ENCODE data around the gene RAD51B.

Gene RAD51B

GRCh38 chr14:68772761-68773381 lies 953.3 kb downstream of the RAD51B start:
- no peak for DNase-seq (ENCODE audit: low read depth)

GRCh38 chr14:68774771-68775613 lies 955.4 kb downstream of the RAD51B start:
- DNase-seq (ENCODE audit: low read depth) = no peak

DNA sequence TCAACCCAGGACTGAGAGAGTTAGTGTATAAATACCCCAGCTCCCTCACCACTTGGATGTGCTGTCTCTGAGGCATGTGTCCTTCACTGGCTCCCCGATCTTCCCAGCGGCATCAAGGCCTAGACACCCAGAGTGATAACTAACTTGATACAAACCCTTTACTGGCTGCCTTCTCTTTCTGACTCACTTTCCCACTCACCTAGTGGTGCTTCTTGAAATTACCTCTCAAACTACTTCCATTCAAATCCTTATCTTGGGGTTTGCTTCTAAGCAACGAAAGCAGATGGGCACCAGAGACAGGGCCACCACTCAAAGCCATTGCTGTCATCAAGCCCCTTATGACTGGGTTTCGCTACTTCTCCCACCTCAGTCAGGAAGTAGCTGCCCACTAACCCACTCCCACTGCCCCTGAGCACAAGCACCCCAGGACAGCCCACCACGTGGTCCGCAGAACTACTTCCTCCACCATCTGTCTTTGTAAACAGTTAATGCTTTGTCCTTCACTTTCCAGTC lies 956.1 kb downstream of the RAD51B start:
- DNase-seq (ENCODE audit: low read depth) = no peak

DNA sequence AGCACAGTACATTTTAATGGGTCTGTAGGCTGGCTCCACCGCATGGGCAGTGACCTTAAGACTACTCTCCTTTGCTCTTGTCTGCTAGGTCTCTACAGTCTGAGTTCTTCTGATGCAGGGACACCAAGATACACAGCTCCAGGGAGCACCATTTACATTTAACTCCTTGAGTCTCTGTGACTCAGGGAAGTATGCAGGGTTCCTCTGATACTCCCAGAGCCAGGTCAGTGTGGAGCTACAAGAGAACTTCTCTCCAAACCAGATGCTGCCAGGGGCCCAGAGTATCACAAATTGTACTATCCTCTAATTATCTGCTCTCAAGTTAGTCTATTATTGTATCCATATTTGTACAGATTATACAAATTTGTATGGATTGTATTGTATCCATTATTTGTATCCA lies 958.1 kb downstream of the RAD51B start:
- DNase-seq (ENCODE audit: low read depth) = no peak

Measured in HS-5 (cell line).